Measurements from ENCODE around the gene WFDC6. TPM values are rescaled to one million over a fixed set of nuclear protein-coding genes. Genes with fewer than 3 reads are reported as not detected.

WFDC6 gene
- total and polyA plus RNA-seq, 12 donors = not detected

DNA sequence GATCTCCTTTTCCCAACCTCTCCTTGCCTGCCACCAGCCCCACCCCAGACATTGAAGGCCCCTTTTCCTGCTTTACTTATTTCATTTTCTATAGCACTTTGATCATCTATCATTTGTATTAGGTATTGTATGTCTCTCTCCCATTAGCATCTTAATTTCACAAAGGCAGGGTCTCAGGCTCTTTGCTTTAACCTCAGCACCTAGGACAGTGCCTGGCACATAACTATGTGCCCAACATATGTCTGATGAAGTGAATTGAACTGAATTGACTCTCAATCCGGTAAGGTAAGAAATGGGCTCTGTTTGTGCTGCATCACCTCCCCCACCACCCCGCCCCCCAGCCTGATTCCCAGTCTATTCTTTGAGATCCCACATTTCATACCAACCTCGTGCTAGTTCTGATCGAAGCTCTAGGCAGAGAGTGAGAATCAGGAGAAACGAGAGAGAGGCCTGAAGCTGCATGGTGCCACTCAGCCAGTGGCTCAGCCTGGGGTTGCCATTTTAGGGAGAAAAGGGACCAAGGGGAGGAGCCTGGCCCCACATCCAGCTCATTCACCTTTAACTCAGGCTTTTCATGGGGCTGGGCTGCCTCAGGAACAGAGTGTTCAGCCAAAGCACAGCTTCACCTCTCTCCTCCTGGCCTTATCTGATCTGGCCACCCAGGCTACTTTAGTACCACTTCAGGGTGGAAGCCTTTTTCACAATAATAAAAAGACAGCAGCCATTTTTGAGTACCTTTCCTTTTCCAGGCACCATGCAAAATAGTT lies 24.0 kb downstream of the WFDC6 start, which contains the start of gene SPINT3:
Gene SPINT3 (minus strand): TSS at position 476 of the 767 bp plus-strand sequence. CDS start 14 bp downstream, at position 462.
- H3K4me3 ChIP-seq = no peak within 1 kb of the TSS
- no peaks in the 10 kb centered on the region for H3K9me3 ChIP-seq (replicated peaks in 1 of 3)
- no peak for TF ChIP-seq POLR2A (IDR thresholded peaks at IDR 0.05)
- TF ChIP-seq, protein P1, sequence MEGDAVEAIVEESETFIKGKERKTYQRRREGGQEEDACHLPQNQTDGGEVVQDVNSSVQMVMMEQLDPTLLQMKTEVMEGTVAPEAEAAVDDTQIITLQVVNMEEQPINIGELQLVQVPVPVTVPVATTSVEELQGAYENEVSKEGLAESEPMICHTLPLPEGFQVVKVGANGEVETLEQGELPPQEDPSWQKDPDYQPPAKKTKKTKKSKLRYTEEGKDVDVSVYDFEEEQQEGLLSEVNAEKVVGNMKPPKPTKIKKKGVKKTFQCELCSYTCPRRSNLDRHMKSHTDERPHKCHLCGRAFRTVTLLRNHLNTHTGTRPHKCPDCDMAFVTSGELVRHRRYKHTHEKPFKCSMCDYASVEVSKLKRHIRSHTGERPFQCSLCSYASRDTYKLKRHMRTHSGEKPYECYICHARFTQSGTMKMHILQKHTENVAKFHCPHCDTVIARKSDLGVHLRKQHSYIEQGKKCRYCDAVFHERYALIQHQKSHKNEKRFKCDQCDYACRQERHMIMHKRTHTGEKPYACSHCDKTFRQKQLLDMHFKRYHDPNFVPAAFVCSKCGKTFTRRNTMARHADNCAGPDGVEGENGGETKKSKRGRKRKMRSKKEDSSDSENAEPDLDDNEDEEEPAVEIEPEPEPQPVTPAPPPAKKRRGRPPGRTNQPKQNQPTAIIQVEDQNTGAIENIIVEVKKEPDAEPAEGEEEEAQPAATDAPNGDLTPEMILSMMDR (IDR thresholded peaks at IDR 0.05) = no peak
- no peaks in the 10 kb centered on the region for H3K36me3 ChIP-seq (replicated peaks in 1 of 2)
- H3K4me1 ChIP-seq (replicated peaks in 1 of 2) = no peaks in the 10 kb centered on the region
- DNase-seq = no peak
- H3K27me3 ChIP-seq = peaks cover 5% of the 10 kb centered on the region
- H3K27ac ChIP-seq = no peak within 1 kb of the TSS
- intact Hi-C loops (cut with DNase I) = no loop called here
- 57 to 79% (median 64%) methylated on average over 5 of the region's 5 CpGs for WGBS, 4 donors

DNA sequence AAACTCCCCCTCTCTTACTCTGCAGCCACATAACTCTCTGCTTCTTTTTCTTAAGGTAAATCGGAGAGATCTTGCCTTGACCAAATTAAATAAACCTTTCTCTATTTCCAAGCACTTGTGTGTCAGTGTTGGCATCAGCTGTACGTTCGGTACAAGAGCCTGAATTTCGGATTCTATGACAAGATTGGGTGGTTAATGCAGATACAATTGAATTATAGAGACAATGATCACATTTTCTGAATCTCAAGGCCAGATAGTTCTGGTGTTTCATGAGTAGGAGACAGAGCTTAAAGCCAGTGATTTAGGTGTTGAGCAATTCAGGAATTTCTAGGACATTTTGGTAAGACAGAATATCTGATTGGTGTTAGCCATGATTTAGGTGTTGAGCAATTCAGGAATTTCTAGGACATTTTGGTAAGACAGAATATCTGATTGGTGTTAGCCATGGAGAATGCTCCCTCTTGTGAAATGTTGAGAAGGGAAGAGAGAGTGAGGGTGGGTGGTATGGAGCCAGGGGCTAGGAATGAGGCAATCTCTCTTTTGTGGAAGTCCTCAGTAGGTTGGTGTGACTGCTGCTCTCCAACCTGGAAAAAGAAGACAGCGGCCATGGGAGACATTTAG lies 28.9 kb downstream of the WFDC6 start:
- no peaks in the 10 kb centered on the region for H3K4me1 ChIP-seq (replicated peaks in 1 of 2)
- H3K4me3 ChIP-seq = no peak overlapping the region
- no peak for TF ChIP-seq POLR2A (IDR thresholded peaks at IDR 0.05)
- TF ChIP-seq, protein P1 (IDR thresholded peaks at IDR 0.05) = no peak
- DNase-seq = no peak
- H3K36me3 ChIP-seq (replicated peaks in 1 of 2) = no peaks in the 10 kb centered on the region
- 61 to 68% (median 65%) methylated on average over 5 of the region's 5 CpGs for WGBS, 4 donors
- no peaks in the 10 kb centered on the region for H3K9me3 ChIP-seq (replicated peaks in 1 of 3)
- no peak overlapping the region for H3K27ac ChIP-seq
- intact Hi-C loops (cut with DNase I) = no loop called here
- H3K27me3 ChIP-seq = no peaks in the 10 kb centered on the region

DNA sequence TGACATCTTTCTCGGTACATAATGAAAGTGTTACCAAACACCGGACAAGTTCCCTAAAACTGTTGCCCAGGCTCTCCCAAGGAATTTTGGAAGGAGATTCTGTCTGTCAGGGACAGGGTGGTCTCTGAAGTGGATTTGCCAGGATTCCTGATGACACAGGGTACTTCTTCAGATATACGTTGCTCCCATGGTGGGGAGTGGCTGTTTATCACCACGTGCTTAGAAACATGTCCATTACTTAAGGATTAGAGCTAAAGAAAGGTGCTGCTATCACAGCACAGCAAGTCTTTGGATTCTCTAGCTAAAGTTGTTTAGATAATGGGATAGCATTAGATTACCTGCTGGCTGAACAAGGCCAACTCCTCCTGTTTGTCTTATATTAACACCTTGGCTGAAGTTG lies 30.2 kb downstream of the WFDC6 start:
- H3K27me3 ChIP-seq = peaks cover 6% of the 10 kb centered on the region

More for the DNA sequence above, 30.2 kb downstream of the WFDC6 start:
- no peak for TF ChIP-seq POLR2A (IDR thresholded peaks at IDR 0.05)
- TF ChIP-seq, protein P1 (IDR thresholded peaks at IDR 0.05) = no peak
- 62 to 82% (median 71%) methylated on average over 4 of the region's 4 CpGs for WGBS, 4 donors
- Histone ChIP-seq H3K9me3 (replicated peaks in 1 of 3) (no peaks in the 10 kb centered on the region), H3K27ac (no peak overlapping the region), H3K36me3 (replicated peaks in 1 of 2) (no peaks in the 10 kb centered on the region), H3K4me1 (replicated peaks in 1 of 2) (no peaks in the 10 kb centered on the region), H3K4me3 (no peak overlapping the region)
- intact Hi-C loops (cut with DNase I) = no loop called here
- no peak for DNase-seq

Measured in adrenal gland (tissue), 12 donors.